ENCODE data around the gene PSME3IP1.

PSME3IP1 gene

DNA sequence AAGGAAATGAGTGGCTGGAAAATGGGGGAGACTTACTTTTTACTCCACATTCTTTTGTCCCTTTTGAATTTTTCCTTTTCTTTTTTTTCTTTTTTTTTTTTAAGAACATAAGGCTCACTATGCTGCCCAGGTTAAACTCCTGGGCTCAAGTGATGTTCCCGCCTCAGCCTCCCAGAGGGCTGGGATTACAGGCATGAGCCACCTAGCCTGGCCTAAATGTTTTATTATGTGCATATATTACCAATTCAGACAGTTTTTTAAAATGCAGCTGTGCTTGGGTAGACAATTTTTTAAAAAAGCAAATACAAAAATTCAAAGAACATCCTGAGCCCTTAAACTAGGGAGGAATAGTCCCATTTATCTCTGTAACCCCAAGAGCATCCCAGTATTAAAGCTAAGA is 28.3 kb downstream of the PSME3IP1 start:
- no peak for DNase-seq (ENCODE audit: low read depth)
- TF ChIP-seq CTCF (IDR thresholded peaks at IDR 0.05; ENCODE audit: control insufficient read depth, extremely low read depth, insufficient read depth) = no peak

GRCh38 chr16:57156351-57156703 is 29.5 kb downstream of the PSME3IP1 start:
- no peak for TF ChIP-seq CTCF (IDR thresholded peaks at IDR 0.05; ENCODE audit: control insufficient read depth, extremely low read depth, insufficient read depth)
- no peak for DNase-seq (ENCODE audit: low read depth)
- no peak overlapping the region for H3K4me3 ChIP-seq (ENCODE audit: low read depth, low read length)

More for the DNA sequence above, 28.3 kb downstream of the PSME3IP1 start:
- no peak overlapping the region for H3K4me3 ChIP-seq (ENCODE audit: low read depth, low read length)

GRCh38 chr16:57155702-57156350 is 30.0 kb downstream of the PSME3IP1 start:
- TF ChIP-seq CTCF (IDR thresholded peaks at IDR 0.05; ENCODE audit: control insufficient read depth, extremely low read depth, insufficient read depth) = no peak
- H3K4me3 ChIP-seq (ENCODE audit: low read depth, low read length) = no peak overlapping the region
- DNase-seq (ENCODE audit: low read depth) = no peak

DNA sequence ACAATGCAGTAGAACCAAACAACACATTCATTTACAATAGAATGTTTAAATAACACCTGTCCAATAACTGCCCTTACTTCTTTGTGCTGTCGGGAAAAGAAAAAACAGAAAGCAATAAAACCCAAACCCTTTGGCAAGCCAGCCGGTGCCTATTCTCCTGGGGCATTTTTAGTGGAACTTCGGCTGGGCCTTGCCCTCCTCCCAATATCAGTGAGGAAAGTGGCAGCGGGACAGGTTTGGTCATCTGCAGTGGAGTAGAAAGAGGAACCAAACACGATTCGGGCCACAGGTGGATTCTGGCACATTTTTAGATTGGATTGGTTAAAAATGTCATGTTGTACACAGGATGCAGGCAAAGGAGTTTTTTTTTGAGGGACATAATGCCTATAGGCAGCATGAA is 32.0 kb downstream of the PSME3IP1 start:
- H3K4me3 ChIP-seq (ENCODE audit: low read depth, low read length) = no peak overlapping the region
- TF ChIP-seq CTCF (IDR thresholded peaks at IDR 0.05; ENCODE audit: control insufficient read depth, extremely low read depth, insufficient read depth) = no peak
- no peak for DNase-seq (ENCODE audit: low read depth)

GRCh38 chr16:57152096-57153093 is 33.4 kb downstream of the PSME3IP1 start:
- H3K4me3 ChIP-seq (ENCODE audit: low read depth, low read length) = no peak overlapping the region
- no peak for DNase-seq (ENCODE audit: low read depth)
- no peak for TF ChIP-seq CTCF (IDR thresholded peaks at IDR 0.05; ENCODE audit: control insufficient read depth, extremely low read depth, insufficient read depth)

- no peak overlapping the region for H3K4me3 ChIP-seq (ENCODE audit: low read depth, low read length)
- DNase-seq (ENCODE audit: low read depth) = no peak
- TF ChIP-seq CTCF (IDR thresholded peaks at IDR 0.05; ENCODE audit: control insufficient read depth, extremely low read depth, insufficient read depth) = no peak
Observed at GRCh38 chr16:57151369-57151768, 34.5 kb downstream of the PSME3IP1 start.
